A673 (cell line): ENCODE data around the gene TCF20. TPM values are rescaled to one million over a fixed set of nuclear protein-coding genes. Genes with fewer than 3 reads are reported as not detected.

ENCODE experiments used
- BruUV-seq: library from RNA; stranded (reverse); fragments of 400-500 nt; replicated peaks from 2 replicates; lab custom pipeline; 2021; lab: Mats Ljungman, UMichigan
- CTCF ChIA-PET: fragments of 300-600 bp; sonication (Branson Sonifier 250); formaldehyde crosslinking; loops from one replicate; lab custom pipeline; 2022; ENCODE audit warnings: antibody characterized with exemption; lab: Charles Lee
- POLR2A ChIA-PET: fragments of 300-600 bp; sonication (Branson Sonifier 250); formaldehyde crosslinking; loops from one replicate; lab custom pipeline; 2022; ENCODE audit warnings: antibody characterized with exemption; ENCODE audit not compliant: low non-redundant PET; lab: Charles Lee
- DNase-seq: peaks from one replicate; pipeline ENCODE4 v3.0.0-alpha.2; 2015; ENCODE audit warnings: low spot score
- H3K27ac ChIP-seq: fragments of 200-600 bp; sonication (generic); 2 replicates; pipeline ENCODE4 v1.5.1; 2016; ENCODE audit warnings: mixed run types, low read depth, mild to moderate bottlenecking, mixed read lengths, antibody characterized with exemption, low read length; ENCODE audit not compliant: poor library complexity, severe bottlenecking
- H3K27me3 ChIP-seq: fragments of 200-600 bp; sonication (generic); replicated peaks from 2 replicates; pipeline ENCODE4 v1.6.1; 2017; ENCODE audit warnings: mixed run types, low read depth, mild to moderate bottlenecking, mixed read lengths, antibody characterized with exemption, low read length; ENCODE audit not compliant: insufficient read depth, poor library complexity
- H3K36me3 ChIP-seq: fragments of 200-600 bp; sonication (generic); 2 replicates; pipeline ENCODE4 v1.6.1; 2016; ENCODE audit warnings: mixed run types, mild to moderate bottlenecking, mixed read lengths, antibody characterized with exemption, low read length; ENCODE audit not compliant: insufficient read depth, poor library complexity, severe bottlenecking
- H3K4me1 ChIP-seq: fragments of 200-600 bp; sonication (generic); 2 replicates; pipeline ENCODE4 v1.6.1; 2017; ENCODE audit warnings: mixed run types, mild to moderate bottlenecking, mixed read lengths, antibody characterized with exemption, low read length; ENCODE audit not compliant: insufficient read depth, poor library complexity, severe bottlenecking
- H3K4me3 ChIP-seq: fragments of 200-600 bp; sonication (generic); 2 replicates; pipeline ENCODE4 v1.5.1; 2016; ENCODE audit warnings: low read depth, mixed run types, mild to moderate bottlenecking, mixed read lengths, low read length; ENCODE audit not compliant: poor library complexity, severe bottlenecking
- H3K9me3 ChIP-seq: fragments of 200-600 bp; sonication (generic); 2 replicates; pipeline ENCODE4 v1.6.1; 2016; ENCODE audit warnings: mixed run types, low read depth, mild to moderate bottlenecking, mixed read lengths, antibody characterized with exemption, low read length; ENCODE audit not compliant: poor library complexity, severe bottlenecking
- CTCF ChIP-seq: fragments of 300-800, 200-600 bp; sonication (generic); conservative IDR thresholded peaks from 2 replicates; pipeline ENCODE4 v1.5.1; 2017; ENCODE audit warnings: low read depth, mild to moderate bottlenecking, antibody characterized with exemption, low read length, moderate library complexity, mixed read lengths
- EZH2 ChIP-seq: fragments of 200-600 bp; sonication (generic); IDR thresholded peaks from 2 replicates; pipeline ENCODE4 v1.6.1; 2017; ENCODE audit warnings: borderline replicate concordance, low read depth, mild to moderate bottlenecking, mixed read lengths, antibody characterized with exemption, low read length; ENCODE audit not compliant: poor library complexity, severe bottlenecking
- intact Hi-C: fragments of 100-400 bp; cut with micrococcal nuclease; formaldehyde crosslinking; loops from one replicate; pipeline ENCODE4 v1.10.0; 2022; ENCODE audit not compliant: unreplicated experiment
- total RNA-seq: library from RNA; stranded (reverse); gene quantifications from 2 replicates; pipeline ENCODE4 v1.2.3, GENCODE V29; 2021

Gene TCF20
- total RNA-seq, 1 experiment from 2014 or later = 69.3 TPM

DNA sequence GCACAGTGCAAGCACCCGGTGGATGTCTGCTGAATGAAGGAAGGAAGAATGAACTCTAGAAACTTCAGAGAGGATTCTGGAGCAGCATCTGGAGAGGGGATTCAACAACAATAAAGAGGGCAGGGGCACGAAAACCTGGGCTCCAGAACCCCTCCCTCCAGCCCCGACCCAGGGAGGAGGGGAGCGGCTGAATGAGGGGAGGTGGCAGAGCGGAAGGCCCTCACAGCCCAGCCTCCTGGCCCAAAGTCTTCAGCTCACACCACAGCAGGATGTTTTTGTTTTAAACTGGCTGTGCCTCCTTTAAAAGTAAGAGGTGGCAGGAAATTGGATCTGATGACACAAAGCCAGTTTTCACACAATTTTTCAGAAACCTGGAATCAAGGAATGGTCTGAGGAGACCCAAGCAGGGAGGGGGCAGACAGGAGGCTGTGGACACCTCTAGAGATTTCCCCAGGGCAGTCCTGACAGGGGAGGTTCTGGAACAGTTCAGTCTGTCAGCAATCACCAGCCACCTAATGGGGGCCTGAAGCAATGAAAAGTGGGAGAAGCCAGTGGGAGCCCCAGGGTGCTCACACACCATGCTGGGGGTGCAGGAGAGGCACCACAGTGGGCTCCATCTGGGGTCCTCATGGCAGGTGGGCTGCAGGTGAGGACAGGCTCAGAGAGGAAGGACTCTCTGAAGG is 44.4 kb upstream of the TCF20 start:
- Histone ChIP-seq H3K4me1 (peaks cover 70% of the 10 kb centered on the region), H3K27me3 (no peaks in the 10 kb centered on the region), H3K27ac (peak overlapping the region; percentile 12), H3K4me3 (no peak overlapping the region), H3K9me3 (no peaks in the 10 kb centered on the region), H3K36me3 (no peaks in the 10 kb centered on the region)
- CTCF ChIA-PET = no interaction called here
- DNase-seq = no peak
- TF ChIP-seq CTCF (no peak), EZH2 (no peak)
- intact Hi-C loops = no loop called here
- POLR2A ChIA-PET = no interaction called here
- no TSS peak for BruUV-seq

DNA sequence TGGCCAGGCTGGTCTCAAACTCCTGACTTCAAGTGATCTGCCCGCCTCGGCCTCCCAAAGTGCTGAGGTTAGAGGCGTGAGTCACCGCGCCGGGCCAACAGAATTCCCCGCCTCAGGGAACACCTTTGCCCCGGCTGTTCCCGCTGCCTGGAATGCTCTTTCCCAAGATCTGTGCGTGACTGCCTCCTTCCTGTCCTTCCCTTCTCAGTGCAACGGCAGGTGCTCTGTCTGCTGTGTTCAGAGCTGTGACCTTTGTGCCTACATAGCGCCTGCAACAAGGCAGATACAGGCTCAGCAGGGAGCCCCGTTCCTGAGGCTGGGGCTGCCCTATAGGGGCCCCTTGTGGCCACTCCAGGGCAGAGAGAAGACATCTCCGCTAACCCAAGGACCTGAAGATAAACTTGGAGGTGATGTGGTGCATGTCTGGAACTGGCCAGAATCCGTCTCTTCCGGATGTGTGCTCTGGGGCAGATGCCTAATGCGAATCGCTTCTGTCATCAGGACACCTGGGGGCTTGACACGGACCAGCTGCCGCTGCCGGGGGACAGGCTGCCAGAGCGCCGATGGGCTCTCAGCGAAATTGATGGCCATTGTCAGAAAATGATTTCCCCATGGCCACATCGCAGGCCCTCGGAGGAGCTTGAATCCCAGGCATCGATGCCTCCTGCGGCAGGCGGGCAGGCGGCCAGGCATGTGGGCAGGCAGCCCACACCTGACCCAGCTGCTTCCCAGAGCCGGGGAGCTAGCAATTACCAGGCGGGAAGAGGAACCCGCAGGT is 43.5 kb upstream of the TCF20 start:
- peak overlapping the region; percentile 2 for H3K27ac ChIP-seq
- no peaks in the 10 kb centered on the region for H3K9me3 ChIP-seq
- H3K4me3 ChIP-seq = no peak overlapping the region
- DNase-seq = peak; percentile 56
- intact Hi-C loops = no loop called here
- POLR2A ChIA-PET = no interaction called here
- CTCF ChIA-PET = no interaction called here
- BruUV-seq = no TSS peak
- H3K27me3 ChIP-seq = no peaks in the 10 kb centered on the region
- H3K36me3 ChIP-seq = no peaks in the 10 kb centered on the region
- peak; percentile 41 for TF ChIP-seq CTCF
- TF ChIP-seq EZH2 = no peak
- H3K4me1 ChIP-seq = peaks cover 70% of the 10 kb centered on the region

GRCh38 chr22:42313204-42313603 is 42.8 kb upstream of the TCF20 start:
- no peaks in the 10 kb centered on the region for H3K36me3 ChIP-seq
- TF ChIP-seq EZH2 (no peak), CTCF (no peak)
- no peak overlapping the region for H3K27ac ChIP-seq
- H3K4me1 ChIP-seq = peaks cover 67% of the 10 kb centered on the region
- ChIA-PET CTCF (no interaction called here), POLR2A (no interaction called here)
- H3K27me3 ChIP-seq = no peaks in the 10 kb centered on the region
- H3K9me3 ChIP-seq = no peaks in the 10 kb centered on the region
- intact Hi-C loops = no loop called here
- DNase-seq = no peak
- H3K4me3 ChIP-seq = no peak overlapping the region
- BruUV-seq = no TSS peak
